Measurements from ENCODE around the gene ITPRIP.
A peak's percentile ranks its signal among the peaks of the same experiment; 100 is the strongest.

The ITPRIP gene

DNA sequence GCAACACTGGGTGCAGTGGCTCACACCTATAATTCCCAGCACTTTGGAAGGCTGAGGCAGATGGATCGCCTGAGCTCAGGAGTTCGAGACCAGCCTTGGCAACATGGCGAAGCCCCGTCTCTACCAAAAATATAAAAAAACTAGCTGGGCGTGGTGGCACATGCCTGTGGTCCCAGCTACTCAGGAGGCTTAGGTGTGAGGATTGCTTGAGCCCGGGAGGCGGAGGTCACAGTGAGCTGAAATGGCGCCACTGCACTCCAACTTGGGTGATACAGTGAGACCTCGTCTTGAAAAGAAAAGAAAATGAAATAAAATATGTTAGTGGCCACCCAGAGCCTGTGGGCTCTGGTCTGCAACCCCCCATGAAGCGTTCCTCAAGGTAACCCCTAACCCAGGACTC lies 13.3 kb downstream of the ITPRIP start:
- DNase-seq = no peak

DNA sequence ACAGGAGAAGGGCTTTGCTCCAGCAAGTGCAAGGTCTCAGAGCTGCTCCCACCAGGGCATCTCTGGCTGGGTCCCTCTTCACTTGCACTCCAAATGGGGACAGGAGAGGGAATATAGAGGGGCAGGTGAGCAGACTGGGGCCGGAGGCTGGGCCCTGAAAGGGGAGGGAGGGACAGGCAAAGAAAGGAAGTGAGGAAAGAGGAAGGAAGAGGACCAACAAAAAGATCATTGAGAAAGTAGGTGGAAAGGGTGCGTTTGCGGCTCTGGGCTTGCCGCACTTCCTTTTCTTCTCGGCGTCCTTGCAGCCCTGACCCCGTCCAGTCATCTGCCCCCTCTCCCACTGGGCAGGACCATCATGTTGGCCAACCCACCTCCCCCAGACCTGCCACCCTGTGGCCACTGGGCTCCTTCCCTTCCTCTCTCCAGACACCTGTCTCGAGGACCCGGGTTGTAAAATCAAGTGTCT lies 14.0 kb downstream of the ITPRIP start:
- DNase-seq = no peak

DNA sequence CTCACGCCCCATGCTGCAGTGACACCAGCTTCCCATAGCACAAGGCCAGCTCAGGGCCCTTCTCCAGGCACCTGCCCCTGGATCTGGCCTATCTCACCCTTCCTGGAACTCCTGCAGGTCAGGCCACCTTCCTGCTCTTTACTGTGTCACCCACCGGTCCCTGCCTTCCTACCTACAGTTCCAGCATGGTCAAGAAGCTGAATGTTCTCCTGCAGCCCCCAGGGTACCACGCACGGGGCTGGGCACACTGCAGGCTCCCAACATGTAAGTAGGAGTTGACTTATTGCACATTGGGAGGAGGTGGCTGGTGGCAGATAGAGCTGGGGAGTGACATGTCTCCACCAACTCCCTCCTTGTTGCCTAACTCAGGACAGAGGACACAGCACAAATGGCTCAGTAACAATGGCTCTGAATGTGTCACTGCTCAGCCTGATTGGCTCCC lies 14.5 kb downstream of the ITPRIP start:
- no peak for DNase-seq

DNA sequence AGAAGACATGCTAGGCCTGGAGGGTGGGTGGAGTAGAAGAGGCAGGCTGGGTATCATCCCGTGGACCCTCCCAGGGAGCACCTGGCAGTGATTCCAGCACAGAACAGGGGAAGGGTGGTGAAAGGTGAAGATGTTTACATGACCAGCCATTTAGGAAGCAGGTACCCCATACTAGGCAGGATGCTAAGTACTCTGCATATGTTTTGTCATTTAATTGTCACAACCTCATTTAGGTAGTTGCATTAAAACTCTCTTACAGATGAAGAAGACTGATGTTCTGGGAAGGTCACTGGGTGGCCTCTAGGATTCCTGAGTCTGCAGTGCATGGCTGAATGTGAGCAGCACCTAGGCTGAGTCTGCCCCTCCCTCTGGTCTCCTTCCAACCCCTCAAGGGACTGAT lies 15.2 kb downstream of the ITPRIP start:
- no peak for DNase-seq

DNA sequence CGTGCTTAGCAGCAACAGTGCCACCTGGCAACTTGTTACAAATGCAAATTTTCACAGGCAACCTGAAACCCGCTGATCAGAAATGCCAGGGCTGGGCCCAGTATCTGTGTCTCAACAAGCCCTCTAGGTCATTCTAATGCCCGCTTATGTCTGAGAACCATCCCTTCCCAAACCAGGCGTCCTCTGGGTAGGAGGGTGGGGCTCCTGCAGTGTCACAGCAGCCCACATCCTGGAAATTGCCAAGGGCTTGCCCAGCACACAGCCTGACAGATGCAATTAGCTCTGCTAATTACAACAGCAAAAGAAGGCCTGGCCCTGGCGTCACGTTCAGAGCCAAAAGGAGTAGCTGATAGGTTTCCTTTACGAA lies 15.9 kb downstream of the ITPRIP start:
- DNase-seq = no peak

DNA sequence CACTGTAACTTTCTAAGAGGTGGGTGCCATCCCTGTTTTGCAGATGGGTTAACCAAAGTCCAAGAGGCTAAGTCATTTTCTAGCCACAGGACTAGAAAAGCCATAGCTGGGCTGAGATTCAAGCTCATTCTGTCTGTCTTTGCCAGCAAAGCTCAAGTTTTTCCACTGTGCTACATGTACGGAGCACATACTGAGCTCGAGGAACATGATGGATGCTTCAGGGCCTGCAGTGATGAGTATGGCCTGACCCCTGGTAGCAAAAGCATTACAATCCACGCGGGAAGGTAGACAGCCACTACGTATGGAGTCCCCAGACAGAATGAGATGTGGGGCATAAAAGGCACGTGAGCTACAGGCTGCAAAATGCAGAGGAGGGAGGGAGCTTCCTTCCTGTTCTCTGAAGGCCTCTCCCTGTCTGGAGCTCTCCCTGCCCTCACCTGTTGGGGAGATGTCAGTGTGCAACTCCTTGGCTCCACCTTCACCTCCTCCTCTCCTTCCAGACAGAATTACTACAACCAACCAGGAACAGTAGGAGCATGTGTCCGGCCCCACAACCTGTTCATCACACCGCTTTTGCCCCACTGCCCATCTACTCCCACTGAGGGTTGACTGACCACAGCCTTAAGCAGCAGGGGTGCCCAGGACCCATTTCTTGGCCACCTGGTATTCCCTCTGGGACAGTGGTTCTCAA lies 16.4 kb downstream of the ITPRIP start:
- DNase-seq = no peak

DNA sequence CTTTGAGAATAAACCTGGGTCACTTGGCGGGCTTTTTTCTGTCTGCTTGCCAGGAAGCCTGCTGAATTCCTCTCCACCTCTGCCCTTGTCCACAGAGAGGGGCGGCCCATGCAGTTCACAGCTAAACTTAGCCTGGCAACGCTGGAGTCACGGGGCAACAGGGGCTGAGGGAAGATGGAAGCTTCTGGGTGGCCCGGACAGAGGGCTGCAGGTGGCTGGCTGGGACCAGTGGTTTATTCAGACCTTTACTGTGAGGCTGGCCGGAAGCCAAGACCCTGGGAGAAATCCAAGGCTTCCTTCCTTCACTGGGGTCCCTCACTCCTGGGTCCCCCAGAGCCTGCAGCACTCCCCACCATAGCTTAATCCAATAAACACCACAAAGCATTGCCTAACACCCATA lies 17.0 kb downstream of the ITPRIP start:
- no peak for DNase-seq

DNA sequence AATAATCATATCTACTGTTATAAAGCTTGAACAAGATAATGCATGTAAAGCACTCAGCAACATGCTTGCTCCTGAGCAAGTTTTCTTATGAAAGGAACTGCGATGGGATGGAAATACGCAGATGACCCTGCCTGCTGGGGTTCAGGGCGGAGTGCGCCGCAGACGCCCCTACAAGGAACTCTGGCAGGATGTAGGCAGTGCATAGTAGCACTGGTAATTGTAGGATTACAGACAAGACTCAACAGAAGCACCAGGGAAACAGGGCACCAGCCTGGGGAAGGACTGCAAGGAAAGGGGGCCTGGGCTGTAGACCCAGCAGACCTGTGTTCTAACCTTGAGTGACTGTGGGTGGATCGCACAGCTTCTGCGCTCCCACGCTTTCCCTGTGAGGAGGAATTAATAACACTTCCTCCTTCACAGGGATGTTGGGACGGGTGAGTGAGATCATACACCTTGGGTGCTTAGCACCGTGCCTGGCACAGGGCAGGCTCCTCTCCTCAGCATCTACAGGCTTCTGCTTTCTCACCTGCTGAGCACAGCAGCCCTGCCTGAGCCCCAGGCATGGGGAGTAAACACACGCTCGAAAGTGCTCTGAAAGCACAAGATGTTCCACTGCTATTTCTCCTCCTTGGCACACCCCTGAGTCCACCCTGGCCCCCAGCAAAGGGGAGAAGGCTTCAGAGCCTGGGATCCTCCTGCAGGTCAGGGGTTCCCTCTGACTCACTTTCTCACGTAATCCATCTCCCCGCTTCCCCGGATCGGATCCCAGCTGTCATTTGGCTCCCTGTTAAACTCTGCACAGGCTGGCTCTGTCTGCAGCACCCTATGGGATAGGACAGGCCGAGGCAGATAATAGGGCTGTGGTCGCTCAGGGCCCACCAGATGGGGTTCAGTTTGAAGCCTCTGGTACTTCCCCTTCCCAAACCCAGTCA lies 19.2 kb downstream of the ITPRIP start:
- no peak for DNase-seq

DNA sequence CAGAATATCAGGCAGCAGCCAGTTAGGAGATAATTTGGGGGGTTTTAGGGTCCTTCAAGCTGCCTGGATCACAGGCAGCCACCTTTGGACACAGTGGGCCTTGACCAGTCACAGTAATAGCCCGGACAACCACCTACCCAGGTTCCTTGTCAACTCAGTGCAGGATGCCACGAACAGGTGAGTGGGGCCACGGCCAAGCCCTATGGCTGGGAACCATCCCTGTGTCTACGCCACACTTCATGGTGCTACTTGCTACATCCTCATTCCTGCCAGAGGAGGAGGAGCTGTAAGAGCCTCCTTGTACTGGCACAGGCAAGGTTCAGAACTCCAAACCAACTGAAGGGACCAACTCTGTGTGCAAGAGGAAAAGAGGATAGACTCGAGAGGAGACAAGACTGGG lies 19.9 kb downstream of the ITPRIP start:
- DNase-seq = no peak

DNA sequence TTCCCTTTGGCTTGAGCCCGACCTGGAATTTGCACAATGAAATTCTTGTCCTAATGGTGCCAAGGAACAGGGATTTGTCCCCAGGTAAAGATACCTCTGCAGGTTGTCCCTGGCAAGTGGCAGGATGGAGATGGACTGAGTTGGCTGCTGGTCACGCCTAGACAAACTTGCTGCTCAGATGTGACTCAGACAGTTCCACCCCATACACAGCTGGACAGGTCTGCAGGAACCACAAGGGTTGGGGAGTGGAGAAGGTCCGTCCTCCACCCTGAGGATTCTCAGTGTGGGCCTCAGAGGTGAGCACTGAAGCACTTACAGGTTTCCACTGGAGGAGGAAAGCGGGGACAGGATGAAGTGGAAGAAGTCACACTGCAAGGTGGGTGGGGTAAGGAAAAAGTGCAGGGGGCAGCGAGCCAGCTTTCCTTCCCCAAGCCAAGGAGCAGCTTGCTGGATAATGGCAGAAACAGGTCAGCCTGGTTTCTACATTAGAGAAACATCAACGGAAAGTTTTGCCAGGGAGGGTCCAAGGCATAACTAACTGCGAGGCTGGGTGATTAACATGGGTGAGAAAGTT lies 20.5 kb downstream of the ITPRIP start:
- DNase-seq = no peak

DNA sequence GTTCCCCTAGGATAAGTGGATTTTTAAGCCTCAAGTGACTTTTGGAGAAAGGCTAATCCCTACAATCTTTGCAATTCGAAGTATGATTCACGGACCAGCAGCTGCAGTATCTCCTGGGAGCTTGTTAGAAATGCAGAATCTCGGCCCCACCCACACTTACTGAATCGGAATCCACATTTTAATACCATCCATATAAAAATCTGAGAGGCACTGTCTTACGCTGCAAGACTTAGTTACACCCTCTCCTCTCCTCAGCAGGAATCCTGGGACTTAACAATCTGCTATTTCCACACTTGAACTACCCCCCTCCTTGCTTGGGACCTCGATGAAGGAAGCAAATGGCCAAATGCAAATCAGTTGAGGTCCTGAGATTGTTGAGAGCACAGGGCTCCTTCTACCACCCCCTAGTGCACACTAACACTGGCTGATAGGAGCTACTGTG lies 21.0 kb downstream of the ITPRIP start:
- no peak for DNase-seq

DNA sequence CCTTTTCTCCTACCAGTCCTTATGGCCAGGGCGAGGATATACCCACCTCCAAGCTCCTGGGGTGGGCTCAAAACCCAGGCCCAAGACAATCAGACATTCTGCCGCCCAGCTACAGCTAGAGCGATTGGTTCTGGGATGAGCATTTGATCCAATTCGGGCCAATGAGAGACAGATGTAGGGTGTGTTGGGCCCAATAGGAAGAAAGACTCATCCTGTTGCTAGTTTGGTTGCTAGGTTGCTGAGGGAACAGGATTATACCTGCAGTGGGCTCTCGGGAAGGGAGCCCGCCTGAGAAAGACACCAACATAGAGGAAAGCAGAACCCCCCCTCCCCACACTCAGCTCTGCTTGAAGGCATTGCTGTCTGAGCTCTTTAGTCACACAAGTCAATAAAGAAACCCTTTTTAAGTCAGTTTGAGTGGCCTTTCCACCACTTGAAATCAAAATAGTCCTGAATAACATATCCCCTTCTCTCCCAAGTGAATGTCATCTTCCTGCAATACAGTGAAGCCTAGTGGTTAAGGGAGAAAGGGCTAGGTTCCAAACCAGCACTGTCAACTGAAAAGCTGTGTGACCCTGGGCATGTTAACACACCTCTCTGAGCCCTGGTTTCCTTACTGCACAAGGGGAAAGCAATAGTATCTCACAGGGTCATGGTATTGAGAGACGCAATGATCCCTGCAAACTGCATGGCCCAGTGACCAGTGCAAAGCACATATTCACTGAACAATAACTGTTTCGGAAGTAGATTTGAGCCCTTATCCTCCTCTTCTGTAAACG lies 21.8 kb downstream of the ITPRIP start:
- no peak for DNase-seq

DNA sequence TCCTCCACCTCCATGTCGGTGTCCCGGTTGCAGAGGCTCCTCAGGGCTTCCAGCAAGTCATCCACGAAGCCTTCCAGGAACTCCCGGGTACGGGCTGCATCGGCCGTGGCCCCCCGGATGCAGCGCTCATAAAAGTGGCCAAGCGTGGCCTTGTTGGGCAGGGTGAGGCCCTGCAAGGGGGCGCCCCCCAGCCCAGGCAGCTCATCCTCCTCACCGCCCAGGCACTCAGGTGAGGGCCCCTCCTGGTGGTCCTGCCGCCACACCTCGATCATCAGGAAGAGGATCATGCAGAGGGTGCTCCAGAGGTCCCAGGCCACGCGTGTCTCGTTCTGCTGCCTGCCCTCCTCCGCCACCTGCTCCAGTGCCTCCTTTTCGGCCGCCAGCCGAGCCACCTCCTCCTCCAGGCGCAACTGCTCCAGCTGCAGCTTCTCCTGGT lies 22.8 kb downstream of the ITPRIP start:
- DNase-seq = no peak

DNA sequence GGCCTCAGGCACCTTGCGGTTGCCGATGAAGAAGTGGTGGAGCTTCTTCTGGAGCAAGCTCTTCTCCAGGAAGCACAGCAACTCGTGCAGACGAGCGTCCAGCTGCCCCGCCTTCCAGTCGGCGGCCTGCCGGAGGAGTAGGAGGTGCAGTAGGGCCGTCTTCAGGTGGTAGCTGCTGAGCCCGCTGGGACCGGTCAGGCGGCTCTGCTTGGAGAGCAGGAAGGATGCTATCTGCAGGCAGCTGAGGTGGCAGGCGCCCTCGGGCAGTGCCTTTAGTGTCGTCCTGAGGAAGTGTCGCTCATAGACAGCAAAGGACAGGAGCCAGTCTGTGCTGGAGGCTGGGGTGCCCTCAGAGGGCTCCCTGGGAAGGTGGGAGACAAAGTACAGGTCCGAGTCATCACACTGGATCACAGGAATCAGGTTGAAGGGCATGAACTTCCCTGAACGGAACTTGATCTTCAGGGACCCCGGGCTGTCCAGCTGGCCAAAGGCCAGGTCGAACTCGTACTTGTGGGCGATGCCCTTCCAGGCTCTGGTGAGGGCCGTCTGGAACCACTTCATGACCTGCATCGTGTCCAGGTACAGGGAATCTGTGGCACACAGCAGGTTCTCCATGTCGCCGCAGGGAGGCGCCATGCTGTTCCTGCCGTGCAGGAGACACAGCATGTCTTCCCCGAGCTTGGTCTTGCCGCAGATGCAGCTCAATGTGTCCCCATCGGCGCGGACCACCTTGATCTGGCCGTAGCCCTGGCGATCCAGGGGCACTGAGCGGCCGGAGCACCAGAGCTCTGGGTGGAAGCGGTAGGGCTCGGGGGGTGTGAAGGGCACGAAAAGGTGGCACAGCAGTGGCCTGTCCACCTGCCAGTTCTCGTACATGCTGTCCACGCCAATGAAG lies 23.4 kb downstream of the ITPRIP start:
- no peak for DNase-seq

DNA sequence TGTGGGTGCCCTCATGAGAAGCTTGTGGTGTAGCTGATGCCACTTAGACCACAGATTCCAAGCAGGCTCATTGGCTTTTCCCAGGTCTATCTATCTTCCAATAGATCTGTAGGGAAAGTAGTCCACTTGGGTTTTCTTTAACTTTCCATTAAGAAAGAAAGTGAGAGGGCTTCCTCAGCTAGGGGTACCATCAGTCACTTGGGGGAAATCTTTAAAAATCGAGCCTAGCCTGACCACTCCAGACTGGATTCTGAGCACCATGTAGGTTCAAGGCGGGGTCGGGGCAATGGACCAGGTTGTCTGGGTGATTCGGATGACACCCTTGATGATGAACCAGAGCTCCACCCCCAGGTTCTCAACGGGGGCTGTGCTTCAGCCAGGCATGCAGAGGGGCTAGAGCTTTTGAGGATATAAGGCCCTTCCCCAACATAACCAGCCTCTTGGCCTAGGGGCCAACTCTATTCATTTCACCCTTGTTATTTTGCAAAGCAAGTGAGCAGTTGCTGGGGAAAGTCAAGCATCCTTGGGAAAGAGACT lies 27.0 kb downstream of the ITPRIP start:
- DNase-seq = no peak

DNA sequence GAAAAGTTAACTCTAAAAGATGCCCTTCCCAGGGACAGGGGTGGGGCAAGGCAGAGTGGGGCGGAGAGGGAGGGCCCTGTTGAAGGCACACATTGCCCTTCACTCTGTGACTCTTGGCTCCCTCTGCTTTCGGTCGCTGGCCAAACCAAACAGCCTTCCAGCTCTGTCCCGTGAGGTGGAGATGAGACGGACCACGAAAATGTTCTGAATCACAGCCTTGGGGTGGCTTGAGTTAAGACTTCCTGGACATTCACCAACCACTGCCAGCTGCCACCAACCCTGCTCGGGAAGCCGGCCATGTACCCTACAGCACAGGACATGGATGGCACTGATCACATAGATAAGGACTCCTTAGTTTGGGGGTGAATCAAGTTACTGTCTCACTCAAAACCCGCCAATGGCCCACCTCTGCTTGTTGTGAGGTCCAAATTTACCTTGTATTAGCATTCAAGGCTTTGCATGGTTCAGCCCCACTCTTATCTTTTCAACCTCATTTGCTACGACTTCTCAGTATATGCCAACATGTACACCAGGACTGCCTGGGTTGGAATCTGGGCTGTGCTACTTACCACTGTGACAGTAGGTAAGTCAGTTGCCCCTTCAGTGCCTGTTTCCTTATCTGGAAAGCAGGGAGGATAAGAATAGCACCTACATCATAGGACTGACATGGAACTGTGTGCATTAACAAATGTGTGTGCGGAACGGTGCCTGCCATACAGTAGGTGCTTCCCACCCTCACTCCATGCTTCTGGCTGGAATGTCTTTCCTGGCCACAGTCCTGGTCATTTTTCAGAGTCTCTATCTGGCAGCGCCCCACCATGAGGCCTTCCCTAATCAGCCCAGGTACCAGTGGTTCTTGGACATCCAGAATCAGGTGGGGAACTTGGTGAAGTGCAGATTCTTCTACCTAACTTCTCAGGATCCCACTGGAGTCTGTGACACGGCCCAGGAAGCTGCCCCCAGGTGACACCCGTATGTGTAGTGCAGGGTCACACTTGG lies 28.0 kb downstream of the ITPRIP start:
- no peak for DNase-seq

DNA sequence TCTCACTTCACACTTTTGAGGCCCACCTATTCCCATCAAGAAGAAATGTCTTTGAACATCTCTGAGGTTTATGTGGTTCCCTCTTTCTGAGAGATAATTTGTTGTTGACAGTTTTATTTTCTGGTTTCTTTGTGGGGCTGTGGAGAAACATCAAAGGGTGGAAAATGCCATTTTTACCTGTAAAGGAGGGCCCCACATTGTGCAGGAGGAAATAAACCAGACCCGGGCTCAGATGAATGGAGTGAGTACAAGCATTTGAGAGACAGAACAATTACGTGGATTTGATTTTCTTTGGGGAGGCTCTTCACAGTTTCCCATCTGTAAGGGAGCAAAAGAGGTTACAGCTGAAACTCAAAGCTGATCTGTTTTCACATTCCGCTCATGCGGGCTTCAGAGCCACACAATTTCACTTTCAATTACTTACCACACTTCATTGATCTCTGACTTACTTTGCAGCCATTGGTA lies 29.8 kb downstream of the ITPRIP start:
- DNase-seq = no peak

DNA sequence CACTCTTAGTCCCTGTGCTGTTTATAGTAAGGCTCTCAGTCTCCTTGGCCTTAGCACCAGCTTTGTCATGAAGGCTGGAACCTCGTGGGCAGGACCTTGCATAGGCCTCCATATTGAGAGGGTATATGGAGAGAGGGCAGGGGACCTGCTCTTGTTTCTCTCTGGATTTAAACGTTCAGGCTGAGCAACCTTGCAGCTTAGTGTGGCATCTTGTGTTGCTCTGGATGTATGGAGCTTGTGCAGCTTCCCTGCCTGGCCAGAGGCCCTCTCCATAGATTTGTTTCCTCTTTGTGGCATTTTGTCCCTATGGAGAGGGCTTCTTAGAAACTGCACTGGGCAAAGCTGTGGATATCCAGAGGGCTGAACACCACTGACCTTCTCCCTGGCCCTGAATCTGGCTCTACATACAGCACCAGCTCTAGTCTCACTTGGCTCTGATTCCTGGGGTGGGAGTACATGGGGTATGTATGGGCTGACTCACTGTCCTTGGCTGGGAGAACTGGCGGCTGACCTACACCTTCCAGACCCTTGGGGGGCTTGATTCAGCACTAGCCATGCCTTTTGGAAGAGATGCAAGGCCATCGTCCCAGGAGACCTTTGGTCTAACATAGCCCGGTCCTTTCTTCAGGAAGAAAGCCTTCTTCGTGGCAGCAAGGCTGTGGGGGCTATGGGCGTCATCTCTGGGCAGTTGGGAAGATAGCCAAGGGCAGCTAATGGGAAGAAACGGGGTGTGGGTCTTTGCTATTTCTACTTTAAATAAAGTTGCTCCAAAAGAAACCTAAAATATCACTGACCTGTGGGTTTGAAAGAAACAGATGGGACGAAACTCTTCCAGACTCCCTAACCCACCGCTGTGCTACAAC lies 30.5 kb downstream of the ITPRIP start:
- DNase-seq = peak; percentile 9

DNA sequence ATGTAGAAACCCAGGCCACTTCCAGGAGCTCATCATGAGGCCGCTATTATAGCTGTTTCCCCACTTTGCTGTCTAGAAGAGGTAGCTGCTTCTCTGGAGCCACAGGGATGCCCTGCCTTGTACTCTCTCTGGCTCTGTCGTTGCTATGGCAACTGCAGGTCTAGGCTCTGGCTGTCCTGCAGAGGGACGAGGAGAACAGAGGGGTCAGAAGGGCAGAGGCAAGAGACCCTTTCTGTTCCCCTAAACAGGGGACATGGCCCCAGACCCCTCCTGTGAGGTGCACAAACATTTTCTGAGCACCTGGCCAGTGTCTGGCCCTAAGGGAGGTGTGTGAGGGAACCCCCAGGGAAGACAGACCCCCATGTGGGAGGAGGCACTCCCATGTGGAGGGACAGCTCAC lies 31.4 kb downstream of the ITPRIP start:
- peak; percentile 23 for DNase-seq

All from retina (tissue), 1 donor.